HG03025 (cell line): ENCODE data around the gene CCR5AS.
"Not testable (repeated sequence)": the region's sequence is repeated elsewhere in the genome, so short reads cannot be mapped to it uniquely, and the experiment has no call there.

ENCODE experiments used
- ATAC-seq: cut with Tn5 transposase; IDR thresholded peaks from one replicate; pipeline ENCODE4 v1.9.1; 2021; ENCODE audit warnings: mild to moderate bottlenecking, moderate library complexity; ENCODE audit not compliant: unreplicated experiment, low FRiP score

The CCR5AS gene

DNA sequence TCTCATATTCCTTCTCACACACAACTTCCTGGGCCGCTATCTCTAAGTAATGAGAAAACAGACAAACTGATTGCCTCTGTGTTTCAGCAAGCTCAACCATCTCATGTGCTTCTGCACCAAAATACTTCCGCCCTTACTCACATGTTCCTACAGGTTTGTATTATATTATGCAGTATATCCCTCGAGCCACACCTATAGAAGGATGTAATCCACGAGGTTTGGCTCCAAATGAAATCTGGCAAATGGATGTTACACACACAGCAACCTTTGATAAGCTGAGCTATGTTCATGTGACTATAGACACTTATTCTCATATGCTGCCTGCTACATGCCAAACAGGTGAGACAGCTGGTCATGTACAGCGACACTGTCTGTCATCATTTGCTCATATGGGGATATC, 22.8 kb upstream of the CCR5AS start:
- no peak for ATAC-seq

DNA sequence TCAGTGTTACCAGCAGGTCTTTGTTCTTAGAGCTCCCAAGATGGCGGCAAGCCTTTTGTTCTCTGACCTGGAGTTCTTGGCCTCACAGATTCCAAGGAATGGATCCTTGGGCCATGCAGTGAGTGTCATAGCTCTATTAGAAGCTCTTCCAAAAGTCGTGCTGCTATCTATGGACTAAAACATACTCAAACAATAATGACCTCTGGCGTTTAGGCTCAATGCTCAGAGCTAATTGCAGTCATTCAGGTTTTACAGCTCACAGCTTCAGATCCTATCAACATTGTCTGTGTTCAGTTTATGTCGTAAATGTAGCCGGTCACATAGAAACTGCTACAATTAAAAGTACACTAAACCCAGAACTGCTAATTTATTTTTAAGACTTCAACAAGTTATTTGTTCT, 22.4 kb upstream of the CCR5AS start:
- ATAC-seq, result no peak

DNA sequence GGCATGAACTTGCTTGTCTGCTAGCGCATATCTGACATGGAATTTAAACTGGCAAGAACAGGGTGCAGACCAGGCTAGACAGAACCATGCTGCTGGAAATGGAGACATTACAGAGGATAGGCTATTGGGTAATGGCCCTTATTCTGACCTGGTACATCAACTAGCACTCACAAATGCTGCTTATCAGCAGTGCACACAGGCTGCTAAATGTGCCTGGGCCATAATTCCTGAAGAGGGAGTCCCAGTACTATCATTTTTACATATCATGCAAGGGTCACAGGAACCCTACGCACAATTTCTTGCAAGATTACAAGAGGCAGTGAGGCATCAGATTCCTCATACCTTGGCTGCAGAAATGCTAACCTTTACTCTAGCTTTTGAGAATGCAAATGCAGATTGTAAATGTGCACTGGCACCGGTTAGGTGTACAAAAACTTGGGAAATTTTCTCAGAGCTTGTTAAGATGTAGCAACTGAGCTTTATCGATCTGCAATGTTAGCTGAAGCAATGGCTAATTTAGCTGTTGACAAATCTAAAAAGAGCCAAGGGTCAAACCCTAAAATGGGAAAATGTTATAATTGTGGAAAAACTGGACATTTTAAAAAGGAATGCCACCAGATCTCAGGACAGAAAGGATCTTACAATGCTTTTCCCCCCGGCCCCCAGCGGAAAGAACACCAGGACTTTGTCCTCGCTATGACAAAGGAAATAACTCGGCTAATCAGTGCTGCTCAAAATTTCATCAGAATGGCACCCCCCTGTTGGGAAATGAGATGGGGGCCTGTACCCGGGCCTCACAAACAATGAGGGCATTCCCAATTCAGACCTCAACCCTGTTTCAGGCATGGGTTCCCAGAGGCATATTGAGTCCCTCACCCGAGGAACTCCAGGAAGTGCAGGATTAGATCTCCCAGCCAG, 21.3 kb upstream of the CCR5AS start:
- no peak for ATAC-seq

DNA sequence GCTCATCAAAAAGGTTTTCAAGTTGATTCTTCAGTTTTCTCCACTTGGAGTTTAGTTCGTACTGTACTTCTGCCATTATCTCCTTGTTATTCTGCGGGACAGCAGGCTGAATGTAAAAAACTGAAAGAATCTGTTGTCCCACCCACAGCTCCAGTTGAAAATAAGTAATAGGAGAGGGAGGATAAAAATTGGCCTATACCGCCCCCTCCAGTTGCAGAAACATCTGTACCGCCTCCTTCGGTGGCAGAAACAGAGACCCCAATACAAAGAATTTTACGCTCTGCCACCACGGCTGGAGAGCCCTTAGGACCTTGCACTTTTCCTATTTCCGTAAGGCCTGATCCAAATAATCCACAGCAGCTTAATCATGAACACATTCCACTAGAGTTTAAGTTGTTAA, 20.5 kb upstream of the CCR5AS start:
- ATAC-seq, result not testable (repeated sequence)

DNA sequence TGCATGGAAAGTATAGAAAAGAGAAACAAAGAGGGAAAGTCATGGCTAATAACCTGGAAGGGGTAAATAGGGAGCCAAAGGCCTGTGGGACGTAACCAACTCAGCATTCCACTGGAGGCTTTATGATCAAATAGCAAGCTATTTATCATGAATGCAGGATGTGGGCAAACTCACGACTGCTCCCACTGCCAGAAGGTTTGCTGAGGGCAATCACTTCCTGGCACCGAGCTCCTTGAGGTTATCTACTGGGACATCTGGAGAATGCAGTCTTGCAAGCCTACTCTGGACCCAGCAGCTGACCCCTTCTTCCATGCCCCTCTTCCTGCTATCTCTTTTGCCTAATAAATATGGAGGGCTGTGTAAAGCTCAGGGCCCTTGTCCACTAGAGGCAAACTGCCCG, 19.6 kb upstream of the CCR5AS start:
- not testable (repeated sequence) for ATAC-seq

DNA sequence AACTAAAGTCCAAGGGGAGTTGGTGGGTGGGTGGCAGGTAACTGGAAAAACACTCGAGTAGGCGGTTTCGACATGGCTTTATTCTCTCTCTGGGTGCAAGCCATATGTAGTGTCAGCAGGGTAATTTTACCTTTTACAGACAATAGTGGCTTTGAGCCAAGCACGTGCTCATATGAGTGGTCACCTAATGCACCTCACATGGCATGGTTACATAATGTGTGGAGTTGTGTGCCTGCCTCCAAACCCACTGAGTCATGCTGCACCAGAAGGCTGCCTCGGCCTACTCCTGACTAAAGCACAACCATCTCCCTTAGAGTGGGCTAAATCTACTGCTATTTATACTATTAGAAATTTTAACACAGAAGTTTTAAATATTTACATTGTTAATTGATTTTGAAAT, 16.7 kb upstream of the CCR5AS start:
- ATAC-seq, result no peak

DNA sequence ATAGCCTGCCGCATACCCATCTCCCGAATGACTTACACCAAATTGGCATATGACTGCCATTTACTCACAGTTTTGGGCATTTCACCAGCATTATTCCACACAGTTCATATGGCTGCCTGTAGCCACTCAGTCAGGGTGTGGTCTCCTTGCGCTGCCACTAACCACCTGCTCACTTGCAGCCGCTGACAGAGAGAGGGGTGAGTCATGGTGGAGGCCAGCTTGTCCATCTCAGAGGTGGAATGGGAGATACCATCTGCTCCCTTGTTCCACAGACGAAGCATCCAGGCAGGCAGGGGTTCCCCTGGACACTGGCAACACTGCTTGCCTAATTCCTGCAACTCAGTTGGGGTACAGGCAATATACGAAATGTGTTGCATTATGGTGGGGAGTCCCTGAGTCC, 15.8 kb upstream of the CCR5AS start:
- no peak for ATAC-seq

DNA sequence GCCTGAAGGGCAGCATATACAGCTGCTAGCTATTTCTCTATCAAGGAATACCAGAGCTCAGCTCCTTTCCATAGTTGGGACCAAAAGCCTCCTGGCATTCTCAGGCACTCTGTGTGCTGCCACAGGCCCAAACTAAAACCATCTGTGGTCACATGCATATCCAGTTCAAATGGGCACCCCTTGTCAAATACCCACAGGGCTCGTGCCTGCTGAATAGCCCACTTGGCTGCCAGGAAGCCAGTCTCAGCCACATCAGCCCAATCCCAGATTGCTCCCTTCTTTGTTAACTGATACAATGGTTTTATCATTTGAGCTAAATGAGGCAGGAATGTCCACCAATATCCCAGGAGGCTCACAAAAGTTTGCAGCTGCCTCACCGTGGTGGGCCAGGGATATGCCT, 14.1 kb upstream of the CCR5AS start:
- ATAC-seq, result no peak

DNA sequence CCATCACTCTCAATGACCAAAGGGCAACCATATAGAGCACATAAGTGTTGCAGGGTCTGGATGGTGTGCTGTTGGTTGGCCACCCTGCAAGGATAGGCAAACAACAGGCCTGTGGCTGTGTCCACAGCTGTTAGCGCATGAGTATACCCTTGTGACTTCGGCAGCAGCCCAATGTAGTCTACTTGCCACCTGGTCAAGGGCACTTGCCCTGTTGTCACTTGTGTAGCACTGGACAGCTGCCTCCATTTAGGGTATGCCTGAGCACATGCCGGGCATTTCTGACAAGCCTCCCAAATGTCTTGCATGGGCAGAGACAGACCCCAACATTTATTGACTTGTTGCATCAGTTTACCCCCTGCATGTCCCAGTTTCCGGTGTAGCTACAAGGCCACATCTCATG, 12.9 kb upstream of the CCR5AS start:
- no peak for ATAC-seq

DNA sequence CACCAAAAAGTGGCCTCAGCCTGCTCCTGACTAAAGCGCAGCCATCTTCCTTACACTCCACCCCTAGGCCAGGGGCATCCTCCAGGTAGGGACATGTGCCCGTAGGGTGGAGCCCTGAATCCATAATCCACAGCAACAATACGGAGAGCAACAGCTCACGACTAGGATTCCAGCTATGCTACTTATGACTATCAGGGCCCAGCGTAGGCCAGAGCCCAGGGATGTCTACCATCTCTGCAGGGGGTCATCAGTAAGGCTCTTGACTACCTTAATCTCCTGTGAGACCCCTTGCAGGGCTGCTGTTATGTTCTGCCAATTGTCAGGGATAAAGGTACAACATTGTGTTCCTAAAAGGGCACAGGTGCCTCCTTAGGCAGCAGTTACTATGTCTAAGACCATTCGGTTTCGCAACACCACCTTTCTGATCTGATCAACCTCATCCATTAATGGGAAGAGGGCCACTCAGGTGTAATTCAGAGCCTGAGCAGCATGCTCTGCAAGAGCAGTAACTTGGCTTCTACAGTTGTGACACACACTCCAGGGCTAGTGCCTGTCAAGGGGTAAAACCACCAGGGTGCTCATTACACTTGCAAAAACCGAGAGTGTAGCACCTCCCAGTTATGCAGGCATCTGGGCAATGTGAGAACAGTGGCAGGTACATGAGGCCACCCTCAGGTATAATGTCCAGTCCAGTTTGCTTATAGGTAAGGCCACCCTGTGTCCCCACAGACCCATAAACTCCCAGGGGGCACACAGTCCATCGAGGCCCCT, 11.2 kb upstream of the CCR5AS start:
- ATAC-seq, result no peak

DNA sequence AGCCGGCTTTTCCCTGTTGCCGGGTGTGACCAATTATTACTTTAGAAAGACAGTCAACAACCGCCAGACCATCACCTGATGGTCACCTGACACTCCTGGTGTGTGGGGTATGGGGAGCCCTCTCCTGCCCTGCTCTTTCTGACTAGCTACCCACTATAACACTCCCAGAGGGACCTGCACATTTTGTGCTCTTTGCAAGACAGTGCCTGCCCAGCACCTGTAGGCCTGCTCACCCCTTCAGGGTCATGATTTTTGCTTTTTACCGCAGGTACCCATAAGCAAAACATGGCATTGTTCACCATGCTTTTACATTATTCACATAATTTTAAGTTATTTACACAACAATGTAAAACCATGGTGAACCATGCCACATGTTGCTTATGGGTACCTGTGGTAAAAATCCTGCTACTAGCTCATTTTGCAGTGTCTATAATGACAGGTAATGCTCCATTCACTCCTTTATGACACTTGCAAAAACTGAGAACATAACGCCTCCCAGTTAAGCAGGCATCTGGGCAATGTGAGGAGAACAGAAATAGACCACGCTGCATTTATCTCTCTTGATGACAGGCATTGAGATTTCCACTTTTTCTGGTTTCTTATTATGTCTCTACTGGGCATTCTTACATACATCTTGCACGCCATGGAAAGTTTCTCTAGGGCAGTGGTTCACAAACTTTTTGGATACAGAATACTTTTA, 10.1 kb upstream of the CCR5AS start:
- no peak for ATAC-seq

DNA sequence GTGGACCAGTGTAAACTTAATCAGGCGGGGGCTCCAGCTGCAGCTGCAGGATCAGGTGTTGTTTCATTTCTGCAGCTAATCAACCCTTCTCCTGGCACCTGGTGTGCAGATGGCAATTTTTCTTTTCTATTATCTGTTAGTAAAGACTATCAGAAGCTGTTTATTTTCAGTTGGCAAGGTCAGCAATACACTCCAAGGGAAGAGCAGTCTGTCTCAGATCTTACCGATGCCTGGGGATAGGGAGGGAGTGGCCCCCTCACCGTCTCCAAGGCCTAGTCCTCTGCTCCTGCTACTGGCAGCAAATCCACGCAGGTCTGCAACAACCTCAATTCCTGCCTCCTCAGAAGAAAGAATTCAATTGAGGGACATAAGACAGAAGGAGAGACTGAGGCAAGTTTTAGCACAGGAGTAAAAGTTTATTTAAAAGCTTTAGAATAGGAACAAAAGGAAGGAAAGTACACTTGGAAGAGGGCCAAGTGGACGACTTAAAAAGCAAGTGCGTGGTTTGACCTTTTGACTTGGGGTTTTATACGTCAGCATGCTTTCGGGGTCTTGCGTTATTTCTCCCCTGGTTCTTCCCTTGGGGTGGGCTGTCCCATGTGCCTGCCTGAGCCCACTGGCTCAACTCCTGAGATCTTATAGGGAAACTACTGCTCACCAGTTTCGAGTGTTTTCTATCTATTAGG, 9.4 kb upstream of the CCR5AS start:
- no peak for ATAC-seq

DNA sequence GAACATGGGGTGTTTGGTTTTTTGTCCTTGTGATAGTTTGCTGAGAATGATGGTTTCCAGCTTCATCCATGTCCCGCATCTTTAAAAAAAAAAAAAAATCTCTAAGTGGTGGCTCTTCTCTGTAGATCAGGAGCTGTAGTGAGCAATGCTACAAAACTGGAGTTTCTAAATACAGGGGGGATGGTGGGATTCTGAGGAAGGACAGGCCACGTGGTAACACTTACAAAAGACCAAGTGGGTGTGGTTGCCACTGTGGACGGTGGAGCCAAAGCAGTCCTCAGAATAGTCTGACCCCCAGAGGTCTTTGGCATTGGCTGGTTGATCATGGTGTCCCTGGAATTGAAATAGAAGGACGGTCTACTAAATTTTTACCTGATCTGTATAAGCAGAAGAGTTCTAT, 7.9 kb upstream of the CCR5AS start:
- no peak for ATAC-seq

DNA sequence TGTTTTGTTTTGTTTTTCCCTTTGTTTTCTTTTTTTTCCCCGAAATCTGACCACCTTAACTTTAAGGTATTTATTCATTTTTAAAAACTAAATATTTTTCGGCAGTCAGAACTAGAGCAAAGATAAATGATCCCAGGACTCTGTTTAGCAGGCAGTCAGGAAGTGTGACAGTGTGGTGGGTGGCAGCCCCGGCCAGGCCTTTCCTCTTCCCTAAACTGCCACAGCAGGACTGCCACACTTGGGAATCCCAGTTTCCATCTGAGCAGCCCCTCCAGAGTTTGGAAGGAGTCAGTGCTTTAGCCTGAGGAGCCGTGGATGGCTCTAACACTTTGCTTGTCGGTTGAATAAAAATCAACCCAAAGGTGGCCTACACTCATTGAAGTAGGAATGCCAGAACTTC, 7.1 kb upstream of the CCR5AS start:
- ATAC-seq, result no peak

DNA sequence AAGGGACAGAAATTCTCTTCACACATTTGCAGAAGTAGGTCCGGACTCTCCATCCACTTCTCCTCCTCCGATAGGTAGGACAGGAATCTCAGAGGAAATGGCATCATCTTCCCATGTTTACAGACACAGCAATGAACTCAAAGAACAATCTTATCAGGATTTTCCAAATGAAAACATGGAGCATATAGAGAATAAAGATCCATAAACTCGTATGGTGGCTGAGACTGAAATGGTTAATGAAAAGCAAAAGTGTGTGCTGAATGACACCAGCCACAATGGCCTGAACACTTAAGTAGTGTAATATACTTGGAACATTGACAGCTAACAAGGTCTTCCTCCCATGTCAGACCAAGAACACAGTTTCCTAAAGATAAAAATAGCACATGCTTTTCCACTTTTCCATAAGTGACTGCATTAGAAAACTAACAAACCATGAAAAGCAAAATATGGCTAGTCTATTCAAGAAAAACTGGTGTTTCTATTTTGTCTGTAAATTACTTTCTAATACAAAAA, 6.0 kb upstream of the CCR5AS start:
- no peak for ATAC-seq

DNA sequence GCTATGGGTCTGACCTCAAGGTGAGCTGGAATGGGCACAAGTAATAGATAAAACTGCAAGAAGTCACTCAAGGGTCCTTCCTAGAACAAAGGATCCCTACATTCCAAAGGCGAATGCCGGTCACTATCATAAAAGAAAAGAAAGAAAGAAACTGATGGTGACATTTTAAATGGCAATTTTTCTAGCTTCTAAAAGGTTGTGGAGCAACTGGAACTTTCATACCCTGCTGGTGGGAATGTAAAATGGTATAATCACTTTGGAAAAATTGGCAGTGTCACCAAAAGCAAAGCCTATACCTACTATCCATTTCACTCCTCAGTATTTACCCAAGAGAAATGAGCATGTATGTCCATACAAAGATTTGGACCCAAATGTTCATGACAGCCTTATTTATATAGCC, 4.4 kb upstream of the CCR5AS start:
- ATAC-seq, result no peak

DNA sequence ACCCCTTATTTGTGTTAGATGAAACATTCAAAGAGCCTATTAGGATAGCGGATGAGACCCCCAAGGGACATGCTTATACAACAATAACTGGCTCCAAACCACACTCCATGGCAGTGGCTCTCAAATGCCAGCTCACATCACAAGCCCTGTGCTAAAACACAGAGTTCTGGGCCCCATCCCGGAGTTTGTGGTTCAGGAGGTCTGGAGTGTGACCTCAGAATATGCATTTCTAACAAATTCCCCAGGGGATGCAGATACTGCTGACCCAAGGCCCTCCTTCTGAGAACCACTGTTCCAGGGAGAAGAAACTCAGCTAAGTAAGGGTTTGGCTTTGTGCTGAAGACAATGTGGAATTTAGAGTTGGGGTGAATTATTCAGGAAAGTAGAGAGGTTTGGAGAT, 3.8 kb upstream of the CCR5AS start:
- no peak for ATAC-seq

DNA sequence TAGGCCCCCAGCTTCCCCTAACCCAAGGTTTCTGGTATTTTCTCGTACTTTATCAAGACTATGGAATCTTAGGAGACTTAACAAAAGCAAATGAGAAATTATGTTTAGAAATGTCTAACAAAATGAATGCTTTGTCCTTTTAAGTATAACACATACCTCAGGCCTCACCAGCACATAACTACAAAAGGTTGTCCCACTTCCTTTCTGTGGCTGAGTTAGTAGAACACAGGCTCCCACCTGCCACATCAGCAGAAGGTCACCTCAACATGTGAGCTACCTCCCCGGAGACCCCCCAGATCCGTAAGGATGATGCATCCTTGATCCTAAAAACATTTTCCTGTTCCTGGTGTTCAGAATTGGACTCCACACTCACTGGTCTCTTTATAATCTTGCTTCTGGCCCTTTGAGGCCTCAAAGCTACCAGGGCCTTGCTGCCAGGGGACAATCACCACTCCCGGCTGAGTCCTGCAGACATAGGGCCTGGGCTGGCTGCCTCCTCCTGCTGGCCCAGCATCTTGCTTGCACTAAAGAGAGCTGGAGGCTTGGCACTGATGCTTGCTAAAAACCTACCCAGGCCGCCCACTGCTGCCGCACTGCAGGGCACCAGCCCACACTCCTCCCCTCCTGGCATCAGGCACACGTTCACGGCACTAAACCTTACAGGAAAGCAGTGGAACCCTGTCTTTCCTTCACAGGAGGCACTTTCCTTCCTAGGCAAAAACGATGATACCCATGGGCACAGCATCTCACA, 3.0 kb upstream of the CCR5AS start:
- ATAC-seq, result no peak

DNA sequence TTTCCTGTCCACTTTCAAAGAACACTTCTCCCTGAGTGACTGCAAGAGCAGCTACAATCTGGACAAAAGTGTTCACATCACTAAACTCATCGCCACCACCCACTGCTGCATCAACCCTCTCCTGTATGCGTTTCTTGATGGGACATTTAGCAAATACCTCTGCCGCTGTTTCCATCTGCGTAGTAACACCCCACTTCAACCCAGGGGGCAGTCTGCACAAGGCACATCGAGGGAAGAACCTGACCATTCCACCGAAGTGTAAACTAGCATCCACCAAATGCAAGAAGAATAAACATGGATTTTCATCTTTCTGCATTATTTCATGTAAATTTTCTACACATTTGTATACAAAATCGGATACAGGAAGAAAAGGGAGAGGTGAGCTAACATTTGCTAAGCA, 2.0 kb upstream of the CCR5AS start:
- no peak for ATAC-seq

DNA sequence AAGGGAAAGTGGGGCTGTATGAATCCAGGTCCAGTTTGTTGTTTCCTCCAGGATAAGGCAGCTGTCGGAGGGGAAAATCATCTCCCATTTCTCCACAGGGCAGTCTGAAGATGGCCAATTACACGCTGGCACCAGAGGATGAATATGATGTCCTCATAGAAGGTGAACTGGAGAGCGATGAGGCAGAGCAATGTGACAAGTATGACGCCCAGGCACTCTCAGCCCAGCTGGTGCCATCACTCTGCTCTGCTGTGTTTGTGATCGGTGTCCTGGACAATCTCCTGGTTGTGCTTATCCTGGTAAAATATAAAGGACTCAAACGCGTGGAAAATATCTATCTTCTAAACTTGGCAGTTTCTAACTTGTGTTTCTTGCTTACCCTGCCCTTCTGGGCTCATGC, 1.1 kb upstream of the CCR5AS start:
- ATAC-seq, result no peak
